ENCODE measurements around the gene GSDME.

DNA sequence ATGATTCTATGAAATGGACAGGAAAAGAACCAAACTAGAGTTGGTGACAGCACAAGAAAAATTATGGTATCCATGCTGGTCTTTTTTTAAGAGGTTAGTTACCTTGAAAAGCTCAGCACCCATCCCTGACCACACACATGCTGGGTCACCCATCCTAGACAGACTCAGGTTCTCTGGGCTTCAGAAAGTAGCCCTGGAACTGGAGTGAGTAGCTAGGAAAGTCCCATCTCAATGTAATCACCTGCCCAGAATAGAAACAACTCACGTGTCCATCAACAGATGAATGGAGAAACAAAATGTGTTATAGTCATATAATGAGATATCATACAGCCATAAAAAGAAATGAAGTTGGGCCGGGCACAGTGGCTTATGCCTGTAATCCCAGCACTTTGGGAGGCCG lies 37.0 kb downstream of the GSDME start:
- TF ChIP-seq TFCP2L1 (CRISPR knock-in tag; IDR thresholded peaks at IDR 0.05) (no peak), POLR2A (IDR thresholded peaks at IDR 0.05; ENCODE audit: low read length) (no peak)
- TF ChIP-seq, protein P1, sequence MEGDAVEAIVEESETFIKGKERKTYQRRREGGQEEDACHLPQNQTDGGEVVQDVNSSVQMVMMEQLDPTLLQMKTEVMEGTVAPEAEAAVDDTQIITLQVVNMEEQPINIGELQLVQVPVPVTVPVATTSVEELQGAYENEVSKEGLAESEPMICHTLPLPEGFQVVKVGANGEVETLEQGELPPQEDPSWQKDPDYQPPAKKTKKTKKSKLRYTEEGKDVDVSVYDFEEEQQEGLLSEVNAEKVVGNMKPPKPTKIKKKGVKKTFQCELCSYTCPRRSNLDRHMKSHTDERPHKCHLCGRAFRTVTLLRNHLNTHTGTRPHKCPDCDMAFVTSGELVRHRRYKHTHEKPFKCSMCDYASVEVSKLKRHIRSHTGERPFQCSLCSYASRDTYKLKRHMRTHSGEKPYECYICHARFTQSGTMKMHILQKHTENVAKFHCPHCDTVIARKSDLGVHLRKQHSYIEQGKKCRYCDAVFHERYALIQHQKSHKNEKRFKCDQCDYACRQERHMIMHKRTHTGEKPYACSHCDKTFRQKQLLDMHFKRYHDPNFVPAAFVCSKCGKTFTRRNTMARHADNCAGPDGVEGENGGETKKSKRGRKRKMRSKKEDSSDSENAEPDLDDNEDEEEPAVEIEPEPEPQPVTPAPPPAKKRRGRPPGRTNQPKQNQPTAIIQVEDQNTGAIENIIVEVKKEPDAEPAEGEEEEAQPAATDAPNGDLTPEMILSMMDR (IDR thresholded peaks at IDR 0.05), result no peak
